ENCODE results near the gene PCSK5. TPM values are rescaled to one million over a fixed set of nuclear protein-coding genes. Genes with fewer than 3 reads are reported as not detected.

Gene PCSK5
- polyA plus RNA-seq, 3 donors from 2014 or later: 5.7 to 17.2 (median 7.3) TPM

GRCh38 chr9:75914883-75915452 is 24.5 kb downstream of the PCSK5 start:
- H3K9me3 Mint-ChIP-seq: no peaks in the 10 kb centered on the region
- H3K27ac Mint-ChIP-seq: no peak overlapping the region
- no peak overlapping the region for H3K4me3 Mint-ChIP-seq
- H3K27me3 Mint-ChIP-seq (ENCODE audit: low read depth in 3 of 3): peaks cover 0 to 2% (median 2%) of the 10 kb centered on the region in 3 donors
- peaks cover 0 to 2% of the 10 kb centered on the region in 2 donors for H3K4me1 Mint-ChIP-seq
- H3K36me3 Mint-ChIP-seq: peaks cover 0 to 4% (median 0%) of the 10 kb centered on the region in 3 donors
- DNase-seq: no peak

- Mint-ChIP-seq H3K27me3 (ENCODE audit: low read depth in 3 of 3) (peaks cover 0 to 5% (median 3%) of the 10 kb centered on the region in 3 donors), H3K36me3 (no peaks in the 10 kb centered on the region), H3K4me1 (peaks cover 0 to 2% of the 10 kb centered on the region in 2 donors)
Observed at GRCh38 chr9:75918154-75918553, 27.7 kb downstream of the PCSK5 start.

GRCh38 chr9:75918909-75919308 is 28.4 kb downstream of the PCSK5 start:
- DNase-seq: no peak
- H3K4me1 Mint-ChIP-seq: peaks cover 0 to 2% of the 10 kb centered on the region in 2 donors
- H3K9me3 Mint-ChIP-seq: no peaks in the 10 kb centered on the region
- no peak overlapping the region for H3K27ac Mint-ChIP-seq
- peaks cover 2 to 5% (median 3%) of the 10 kb centered on the region in 3 donors for H3K27me3 Mint-ChIP-seq (ENCODE audit: low read depth in 3 of 3)
- no peak overlapping the region for H3K4me3 Mint-ChIP-seq
- no peaks in the 10 kb centered on the region for H3K36me3 Mint-ChIP-seq

More at GRCh38 chr9:75918154-75918553, 27.7 kb downstream of the PCSK5 start:
- Mint-ChIP-seq H3K9me3 (no peaks in the 10 kb centered on the region), H3K27ac (no peak overlapping the region), H3K4me3 (no peak overlapping the region)
- no peak for DNase-seq

- Mint-ChIP-seq H3K4me1 (peaks cover 0 to 3% of the 10 kb centered on the region in 2 donors), H3K9me3 (no peaks in the 10 kb centered on the region), H3K27ac (no peak overlapping the region), H3K36me3 (no peaks in the 10 kb centered on the region), H3K4me3 (no peak overlapping the region), H3K27me3 (ENCODE audit: low read depth in 3 of 3) (peaks cover 2 to 7% (median 3%) of the 10 kb centered on the region in 3 donors)
- no peak for DNase-seq
Observed at GRCh38 chr9:75921391-75922127, 31.1 kb downstream of the PCSK5 start.

- no peaks in the 10 kb centered on the region for H3K36me3 Mint-ChIP-seq
- no peaks in the 10 kb centered on the region for H3K9me3 Mint-ChIP-seq
- H3K4me3 Mint-ChIP-seq: no peak overlapping the region
- peaks cover under 1 to 9% (median 9%) of the 10 kb centered on the region in 3 donors for H3K27me3 Mint-ChIP-seq (ENCODE audit: low read depth in 3 of 3)
- peaks cover 0 to 3% of the 10 kb centered on the region in 2 donors for H3K4me1 Mint-ChIP-seq
- no peak for DNase-seq
- no peak overlapping the region for H3K27ac Mint-ChIP-seq
Observed at GRCh38 chr9:75926385-75926784, 35.9 kb downstream of the PCSK5 start.

GRCh38 chr9:75927356-75927755 is 36.9 kb downstream of the PCSK5 start:
- H3K27ac Mint-ChIP-seq: no peak overlapping the region
- DNase-seq: no peak
- peaks cover 0 to 6% of the 10 kb centered on the region in 2 donors for H3K4me1 Mint-ChIP-seq
- H3K36me3 Mint-ChIP-seq: no peaks in the 10 kb centered on the region
- H3K9me3 Mint-ChIP-seq: no peaks in the 10 kb centered on the region
- peaks cover 0 to 9% (median 6%) of the 10 kb centered on the region in 3 donors for H3K27me3 Mint-ChIP-seq (ENCODE audit: low read depth in 3 of 3)
- H3K4me3 Mint-ChIP-seq: no peak overlapping the region

GRCh38 chr9:75930190-75930589 is 39.7 kb downstream of the PCSK5 start:
- no peak overlapping the region for H3K27ac Mint-ChIP-seq
- H3K9me3 Mint-ChIP-seq: no peaks in the 10 kb centered on the region
- H3K36me3 Mint-ChIP-seq: peaks cover 0 to 4% (median 0%) of the 10 kb centered on the region in 3 donors
- H3K27me3 Mint-ChIP-seq (ENCODE audit: low read depth in 3 of 3): peaks cover 0 to 7% (median 4%) of the 10 kb centered on the region in 3 donors
- no peak overlapping the region for H3K4me3 Mint-ChIP-seq
- no peak for DNase-seq
- peaks cover 0 to 6% of the 10 kb centered on the region in 2 donors for H3K4me1 Mint-ChIP-seq

GRCh38 chr9:75930730-75931321 is 40.4 kb downstream of the PCSK5 start:
- Mint-ChIP-seq H3K9me3 (no peaks in the 10 kb centered on the region), H3K27ac (no peak overlapping the region), H3K4me1 (peaks cover 0 to 3% of the 10 kb centered on the region in 2 donors), H3K36me3 (peaks cover 0 to 4% (median 0%) of the 10 kb centered on the region in 3 donors), H3K27me3 (ENCODE audit: low read depth in 3 of 3) (peaks cover 0 to 7% (median 2%) of the 10 kb centered on the region in 3 donors), H3K4me3 (no peak overlapping the region)
- DNase-seq: no peak

- Mint-ChIP-seq H3K9me3 (no peaks in the 10 kb centered on the region), H3K27ac (no peak overlapping the region), H3K4me3 (no peak overlapping the region), H3K4me1 (peaks cover 0 to 3% of the 10 kb centered on the region in 2 donors), H3K27me3 (ENCODE audit: low read depth in 3 of 3) (peaks cover 0 to 5% (median 2%) of the 10 kb centered on the region in 3 donors), H3K36me3 (peaks cover 0 to 10% (median 0%) of the 10 kb centered on the region in 3 donors)
- DNase-seq: no peak
Observed at GRCh38 chr9:75933982-75934381, 43.5 kb downstream of the PCSK5 start.

GRCh38 chr9:75935591-75935990 is 45.1 kb downstream of the PCSK5 start:
- peaks cover 0 to 10% (median 0%) of the 10 kb centered on the region in 3 donors for H3K36me3 Mint-ChIP-seq
- no peak overlapping the region for H3K4me3 Mint-ChIP-seq
- no peaks in the 10 kb centered on the region for H3K27me3 Mint-ChIP-seq (ENCODE audit: low read depth in 3 of 3)
- H3K4me1 Mint-ChIP-seq: peaks cover 0 to 3% of the 10 kb centered on the region in 2 donors
- H3K9me3 Mint-ChIP-seq: peaks cover 0 to 4% (median 0%) of the 10 kb centered on the region in 6 donors
- DNase-seq: no peak
- H3K27ac Mint-ChIP-seq: no peak overlapping the region

GRCh38 chr9:75937521-75938258 is 47.2 kb downstream of the PCSK5 start:
- Mint-ChIP-seq H3K4me1 (no peaks in the 10 kb centered on the region), H3K27ac (no peak overlapping the region), H3K9me3 (peaks cover 0 to 4% (median 0%) of the 10 kb centered on the region in 6 donors), H3K27me3 (ENCODE audit: low read depth in 3 of 3) (peaks cover 0 to 3% (median 0%) of the 10 kb centered on the region in 3 donors), H3K4me3 (no peak overlapping the region), H3K36me3 (peaks cover 0 to 10% (median 0%) of the 10 kb centered on the region in 3 donors)
- DNase-seq: no peak

- no peak for DNase-seq
- Mint-ChIP-seq H3K36me3 (peaks cover 0 to 8% (median 0%) of the 10 kb centered on the region in 3 donors), H3K27ac (no peak overlapping the region), H3K9me3 (peaks cover 0 to 4% (median 0%) of the 10 kb centered on the region in 6 donors), H3K4me1 (no peaks in the 10 kb centered on the region), H3K27me3 (ENCODE audit: low read depth in 3 of 3) (peaks cover 0 to 3% (median 0%) of the 10 kb centered on the region in 3 donors), H3K4me3 (no peak overlapping the region)
Observed at GRCh38 chr9:75938946-75939345, 48.5 kb downstream of the PCSK5 start.

- H3K4me3 Mint-ChIP-seq: no peak overlapping the region
- peaks cover 0 to 4% (median 0%) of the 10 kb centered on the region in 6 donors for H3K9me3 Mint-ChIP-seq
- DNase-seq: no peak
- H3K4me1 Mint-ChIP-seq: no peaks in the 10 kb centered on the region
- H3K27me3 Mint-ChIP-seq (ENCODE audit: low read depth in 3 of 3): peaks cover 0 to 3% (median 0%) of the 10 kb centered on the region in 3 donors
- peaks cover 0 to 7% (median 0%) of the 10 kb centered on the region in 3 donors for H3K36me3 Mint-ChIP-seq
- no peak overlapping the region for H3K27ac Mint-ChIP-seq
Observed at GRCh38 chr9:75939536-75940111, 49.2 kb downstream of the PCSK5 start.

Data from immature natural killer cell (primary cell).